ENCODE data around the gene ARHGAP40.

GRCh38 chr20:38624084-38624483 lies 22.5 kb downstream of the ARHGAP40 start:
- TF ChIP-seq POLR2A (IDR thresholded peaks at IDR 0.05; ENCODE audit: control extremely low read depth in 1 of 2, low read depth in 2 of 2, low read length in 2 of 2) (no peak), CTCF (IDR thresholded peaks at IDR 0.05; ENCODE audit: control extremely low read depth in 1 of 3, insufficient read depth in 1 of 3, low read depth in 1 of 3, low read length in 3 of 3) (no peak), SP2 (IDR thresholded peaks at IDR 0.05; ENCODE audit: low read length) (no peak), CHD1 (IDR thresholded peaks at IDR 0.05; ENCODE audit: low read depth, low read length) (no peak), FOSL1 (IDR thresholded peaks at IDR 0.05; ENCODE audit: insufficient read depth, low read depth, low read length) (no peak), JUN (IDR thresholded peaks at IDR 0.05; ENCODE audit: low read depth, low read length) (no peak)

Measured in H1 (cell line).